ENCODE data around the gene PRDM8.

Gene PRDM8

DNA sequence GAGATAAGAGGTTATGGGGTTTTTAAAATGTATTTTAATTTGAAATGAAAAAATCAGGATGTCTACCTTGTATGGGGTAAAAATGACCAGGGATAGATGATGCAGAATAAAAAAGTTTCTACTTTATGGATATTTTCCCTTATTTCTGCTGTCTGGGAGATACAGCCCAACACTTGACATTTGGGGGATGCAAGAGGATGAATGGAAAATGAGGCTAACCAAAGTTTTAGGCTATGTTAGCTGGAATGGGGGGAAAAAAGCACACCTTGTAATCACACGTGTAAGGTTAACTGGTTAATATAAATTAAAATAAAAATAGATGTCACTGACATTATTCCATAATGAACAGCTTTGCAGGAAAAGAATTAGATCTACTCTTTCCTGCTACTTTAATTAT lies 1.1 kb downstream of the PRDM8 start (continued):
- no peak for TF ChIP-seq PRDM4 (tag by site-specific recombination; IDR thresholded peaks at IDR 0.05)
- no peak for TF ChIP-seq ZNF621 (tag by site-specific recombination; IDR thresholded peaks at IDR 0.05)
- no peak for TF ChIP-seq ZBTB48 (tag by site-specific recombination; IDR thresholded peaks at IDR 0.05)
- TF ChIP-seq ZNF501 (tag by site-specific recombination; IDR thresholded peaks at IDR 0.05) = no peak

- no peak overlapping the region for H3K4me3 ChIP-seq (ENCODE audit: low read depth, low read length)
- ChIA-PET CTCF (no interaction called here), POLR2A (interaction anchor here (0.7 kb wide), 1 partner anchor 832 kb away, joined by 3 read pairs; no protein-coding TSS in a partner anchor)
- no peak overlapping the region for H3K27ac ChIP-seq (ENCODE audit: extremely low read depth, low read depth, low read length)
- TF ChIP-seq, protein P1, sequence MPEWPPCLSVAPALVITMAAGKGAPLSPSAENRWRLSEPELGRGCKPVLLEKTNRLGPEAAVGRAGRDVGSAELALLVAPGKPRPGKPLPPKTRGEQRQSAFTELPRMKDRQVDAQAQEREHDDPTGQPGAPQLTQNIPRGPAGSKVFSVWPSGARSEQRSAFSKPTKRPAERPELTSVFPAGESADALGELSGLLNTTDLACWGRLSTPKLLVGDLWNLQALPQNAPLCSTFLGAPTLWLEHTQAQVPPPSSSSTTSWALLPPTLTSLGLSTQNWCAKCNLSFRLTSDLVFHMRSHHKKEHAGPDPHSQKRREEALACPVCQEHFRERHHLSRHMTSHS (tag by site-specific recombination; IDR thresholded peaks at IDR 0.05) = no peak
- TF ChIP-seq, protein P2, sequence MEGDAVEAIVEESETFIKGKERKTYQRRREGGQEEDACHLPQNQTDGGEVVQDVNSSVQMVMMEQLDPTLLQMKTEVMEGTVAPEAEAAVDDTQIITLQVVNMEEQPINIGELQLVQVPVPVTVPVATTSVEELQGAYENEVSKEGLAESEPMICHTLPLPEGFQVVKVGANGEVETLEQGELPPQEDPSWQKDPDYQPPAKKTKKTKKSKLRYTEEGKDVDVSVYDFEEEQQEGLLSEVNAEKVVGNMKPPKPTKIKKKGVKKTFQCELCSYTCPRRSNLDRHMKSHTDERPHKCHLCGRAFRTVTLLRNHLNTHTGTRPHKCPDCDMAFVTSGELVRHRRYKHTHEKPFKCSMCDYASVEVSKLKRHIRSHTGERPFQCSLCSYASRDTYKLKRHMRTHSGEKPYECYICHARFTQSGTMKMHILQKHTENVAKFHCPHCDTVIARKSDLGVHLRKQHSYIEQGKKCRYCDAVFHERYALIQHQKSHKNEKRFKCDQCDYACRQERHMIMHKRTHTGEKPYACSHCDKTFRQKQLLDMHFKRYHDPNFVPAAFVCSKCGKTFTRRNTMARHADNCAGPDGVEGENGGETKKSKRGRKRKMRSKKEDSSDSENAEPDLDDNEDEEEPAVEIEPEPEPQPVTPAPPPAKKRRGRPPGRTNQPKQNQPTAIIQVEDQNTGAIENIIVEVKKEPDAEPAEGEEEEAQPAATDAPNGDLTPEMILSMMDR (tag by site-specific recombination; IDR thresholded peaks at IDR 0.05) = no peak
- TF ChIP-seq ZNF350 (tag by site-specific recombination; IDR thresholded peaks at IDR 0.05) (no peak), ZSCAN30 (tag by site-specific recombination; IDR thresholded peaks at IDR 0.05) (no peak), ZNF768 (tag by site-specific recombination; IDR thresholded peaks at IDR 0.05) (no peak), ZNF23 (tag by site-specific recombination; IDR thresholded peaks at IDR 0.05; ENCODE audit: borderline replicate concordance) (no peak), SP2 (tag by site-specific recombination; IDR thresholded peaks at IDR 0.05) (no peak), MYNN (tag by site-specific recombination; IDR thresholded peaks at IDR 0.05; ENCODE audit: borderline replicate concordance) (no peak), ZNF280D (tag by site-specific recombination; IDR thresholded peaks at IDR 0.05) (no peak), ZNF398 (tag by site-specific recombination; IDR thresholded peaks at IDR 0.05) (no peak), ZNF37A (tag by site-specific recombination; IDR thresholded peaks at IDR 0.05) (no peak), EGR2 (tag by site-specific recombination; IDR thresholded peaks at IDR 0.05; ENCODE audit: low read depth) (no peak), ZBTB8A (tag by site-specific recombination; IDR thresholded peaks at IDR 0.05) (no peak), ZNF248 (tag by site-specific recombination; IDR thresholded peaks at IDR 0.05) (no peak), ZNF239 (tag by site-specific recombination; IDR thresholded peaks at IDR 0.05) (no peak)
- H3K4me1 ChIP-seq (ENCODE audit: control insufficient read depth, insufficient read depth, low read length) = no peaks in the 10 kb centered on the region
- peaks cover 4 to 8% of the 10 kb centered on the region in 2 experiments; a peak in 1 of 3 replicates for H3K36me3 ChIP-seq (ENCODE audit: control insufficient read depth in 2 of 2, insufficient read depth in 1 of 2, low read length in 2 of 2)
- no peaks in the 10 kb centered on the region for H3K9me3 ChIP-seq (ENCODE audit: control insufficient read depth, insufficient read depth, low read depth, low read length)
These were observed 1.8 kb downstream of the PRDM8 start for GRCh38 chr4:80199004-80199560.
